Endodermal cell (in vitro differentiated cells): ENCODE measurements around the gene RTP2. TPM values are rescaled to one million over a fixed set of nuclear protein-coding genes. Genes with fewer than 3 reads are reported as not detected.
A peak's percentile ranks its signal among the peaks of the same experiment; 100 is the strongest.

Experiments
- DNase-seq: peaks from one replicate; pipeline ENCODE4 v3.0.0-alpha.2; 2017
- H3K27ac ChIP-seq: 2 replicates; pipeline ENCODE4 v1.5.1; 2013; ENCODE audit warnings: mild to moderate bottlenecking, low read depth, low read length, moderate library complexity
- H3K27me3 ChIP-seq: 2 replicates; pipeline ENCODE4 v1.6.1; 2013; ENCODE audit warnings: mild to moderate bottlenecking, low read length, moderate library complexity; ENCODE audit not compliant: insufficient read depth, control insufficient read depth, poor library complexity, severe bottlenecking
- H3K36me3 ChIP-seq: 2 replicates; pipeline ENCODE4 v1.7.0; 2013; ENCODE audit warnings: mild to moderate bottlenecking, low read length, moderate library complexity; ENCODE audit not compliant: control insufficient read depth, insufficient read depth
- H3K4me1 ChIP-seq: one replicate; pipeline ENCODE4 v1.7.0; 2013; ENCODE audit warnings: low read length; ENCODE audit not compliant: control insufficient read depth, insufficient read depth
- H3K4me3 ChIP-seq: 2 replicates; pipeline ENCODE4 v1.5.1; 2013; ENCODE audit warnings: mild to moderate bottlenecking, low read length, moderate library complexity
- H3K9ac ChIP-seq: 2 replicates; pipeline ENCODE4 v1.6.1; 2013; ENCODE audit warnings: mild to moderate bottlenecking, low read length, moderate library complexity; ENCODE audit not compliant: poor library complexity, severe bottlenecking; ENCODE audit errors: extremely low read depth
- H3K9me3 ChIP-seq: 2 replicates; pipeline ENCODE4 v1.6.1; 2013; ENCODE audit warnings: mild to moderate bottlenecking, low read length, moderate library complexity; ENCODE audit not compliant: control insufficient read depth
- H3K27ac Mint-ChIP-seq: 2 replicates; pipeline ENCODE4 v1.8.0; 2020; ENCODE audit warnings: mixed read lengths
- H3K27me3 Mint-ChIP-seq: 2 replicates; pipeline ENCODE4 v1.8.0; 2021; ENCODE audit warnings: mild to moderate bottlenecking, mixed read lengths; ENCODE audit not compliant: insufficient read depth
- H3K36me3 Mint-ChIP-seq: 2 replicates; pipeline ENCODE4 v1.8.0; 2020; ENCODE audit warnings: low read depth, mixed read lengths
- H3K4me1 Mint-ChIP-seq: 2 replicates; pipeline ENCODE4 v1.8.0; 2020; ENCODE audit warnings: mixed read lengths
- H3K4me3 Mint-ChIP-seq: 2 replicates; pipeline ENCODE4 v1.8.0; 2020; ENCODE audit warnings: mild to moderate bottlenecking, moderate library complexity, mixed read lengths
- H3K9me3 Mint-ChIP-seq: 2 replicates; pipeline ENCODE4 v1.8.0; 2020; ENCODE audit warnings: mild to moderate bottlenecking, mixed read lengths
- WGBS, 2 experiments: methylation state at CpG; one replicate each; pipeline versions ENCODE4 v1.1.5 to v1.1.7; 2013; ENCODE audit warnings: missing lambda C conversion rate in 2 of 2, mixed read lengths in 1 of 2; ENCODE audit not compliant: insufficient coverage in 1 of 2, insufficient read length in 1 of 2; 5-methylcytosine and 5-hydroxymethylcytosine counted together
- total RNA-seq, 2 donors: library from RNA; stranded (reverse); fragmentation: NEBNext Ultra II Directional in 1 of 2; extraction: Animal tissue kit (Norgen Biotek cat#: 25700) in 1 of 2; gene quantifications; 2 replicates in 1 of 2; 3 replicates in 1 of 2; pipeline ENCODE4 v1.2.1, GENCODE V29; 2021
- TF ChIP-seq, protein P1 (sequence below): fragments of 200-600 bp; sonication (generic); conservative IDR thresholded peaks from 2 replicates; pipeline ENCODE4 v1.5.0; 2021; ENCODE audit warnings: antibody characterized with exemption, mild to moderate bottlenecking

RTP2 gene
- total RNA-seq, 2 donors from 2014 or later: not detected

DNA sequence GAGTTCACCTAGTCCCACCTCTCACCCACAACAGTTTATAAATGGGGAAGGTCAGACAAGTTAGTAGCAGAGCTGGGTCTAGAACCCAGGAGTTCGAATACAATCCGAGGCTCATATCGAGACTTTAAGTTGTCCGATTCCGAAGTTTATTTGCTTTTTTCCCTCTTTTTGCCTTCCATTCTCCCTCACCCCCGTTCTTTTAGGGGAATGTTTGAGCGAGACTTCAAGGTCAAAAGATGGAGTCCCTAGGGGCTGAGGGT, 35.6 kb upstream of the RTP2 start:
- Mint-ChIP-seq H3K27me3 (peaks cover 41% of the 10 kb centered on the region), H3K27ac (peak overlapping the region; percentile 92), H3K4me1 (peaks cover 26% of the 10 kb centered on the region), H3K9me3 (no peaks in the 10 kb centered on the region), H3K4me3 (peak overlapping the region; percentile 71), H3K36me3 (no peaks in the 10 kb centered on the region)
- DNase-seq: no peak
- H3K27ac ChIP-seq: no peak overlapping the region
- H3K4me3 ChIP-seq: peak overlapping the region; percentile 85
- no peaks in the 10 kb centered on the region for H3K36me3 ChIP-seq
- peaks cover 29% of the 10 kb centered on the region for H3K27me3 ChIP-seq
- H3K4me1 ChIP-seq: peaks cover 7% of the 10 kb centered on the region
- no peaks in the 10 kb centered on the region for H3K9me3 ChIP-seq
- peak overlapping the region; percentile 40 for H3K9ac ChIP-seq
- WGBS, 2 experiments: 4 to 6% methylated on average over 5 to 7 of the region's 7 CpGs
- TF ChIP-seq, protein P1, sequence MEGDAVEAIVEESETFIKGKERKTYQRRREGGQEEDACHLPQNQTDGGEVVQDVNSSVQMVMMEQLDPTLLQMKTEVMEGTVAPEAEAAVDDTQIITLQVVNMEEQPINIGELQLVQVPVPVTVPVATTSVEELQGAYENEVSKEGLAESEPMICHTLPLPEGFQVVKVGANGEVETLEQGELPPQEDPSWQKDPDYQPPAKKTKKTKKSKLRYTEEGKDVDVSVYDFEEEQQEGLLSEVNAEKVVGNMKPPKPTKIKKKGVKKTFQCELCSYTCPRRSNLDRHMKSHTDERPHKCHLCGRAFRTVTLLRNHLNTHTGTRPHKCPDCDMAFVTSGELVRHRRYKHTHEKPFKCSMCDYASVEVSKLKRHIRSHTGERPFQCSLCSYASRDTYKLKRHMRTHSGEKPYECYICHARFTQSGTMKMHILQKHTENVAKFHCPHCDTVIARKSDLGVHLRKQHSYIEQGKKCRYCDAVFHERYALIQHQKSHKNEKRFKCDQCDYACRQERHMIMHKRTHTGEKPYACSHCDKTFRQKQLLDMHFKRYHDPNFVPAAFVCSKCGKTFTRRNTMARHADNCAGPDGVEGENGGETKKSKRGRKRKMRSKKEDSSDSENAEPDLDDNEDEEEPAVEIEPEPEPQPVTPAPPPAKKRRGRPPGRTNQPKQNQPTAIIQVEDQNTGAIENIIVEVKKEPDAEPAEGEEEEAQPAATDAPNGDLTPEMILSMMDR: no peak

DNA sequence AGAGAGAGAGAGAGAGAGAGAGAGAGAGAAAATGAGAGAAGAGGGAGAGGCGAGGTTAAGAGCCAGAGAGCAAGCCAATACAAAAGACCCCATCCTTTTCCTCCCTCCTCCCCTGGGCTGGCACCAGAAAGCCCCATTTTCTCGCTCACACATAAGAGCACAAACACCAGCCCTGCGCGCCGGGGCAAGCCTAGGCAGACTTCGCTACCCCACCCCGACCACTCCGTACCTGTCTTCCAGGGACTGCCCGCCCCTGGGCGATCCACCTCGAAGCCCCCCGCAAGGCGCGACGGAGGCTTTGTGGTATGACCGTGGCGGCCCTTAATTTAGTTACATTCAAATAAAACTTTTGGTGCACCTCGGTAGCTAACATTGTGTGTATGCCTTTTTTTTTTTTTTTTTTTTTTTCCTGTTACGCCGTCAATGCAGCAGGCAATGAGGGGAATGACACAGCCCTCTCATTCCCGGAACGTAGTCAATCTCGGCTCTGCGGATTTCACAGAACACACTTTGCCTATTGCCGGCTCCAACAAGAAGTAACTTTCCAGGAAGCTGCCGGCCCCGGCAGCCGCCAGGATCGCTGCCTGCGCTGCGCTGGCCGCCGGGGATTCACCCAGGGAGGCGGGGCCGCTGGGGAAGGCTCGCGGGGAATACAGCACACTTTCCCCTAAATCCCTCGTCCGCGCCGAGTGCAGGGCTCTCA, 35.2 kb upstream of the RTP2 start:
- Mint-ChIP-seq H3K4me3 (peak overlapping the region; percentile 71), H3K27me3 (peaks cover 36% of the 10 kb centered on the region), H3K36me3 (no peaks in the 10 kb centered on the region), H3K4me1 (peaks cover 26% of the 10 kb centered on the region), H3K9me3 (no peaks in the 10 kb centered on the region), H3K27ac (peak overlapping the region; percentile 92)
- H3K9ac ChIP-seq: peak overlapping the region; percentile 40
- peaks cover 24% of the 10 kb centered on the region for H3K27me3 ChIP-seq
- TF ChIP-seq, protein P1: peak; percentile 18
- DNase-seq: peak; percentile 82
- 1% methylated on average over 16 to 40 of the region's 41 CpGs for WGBS, 2 experiments
- no peak overlapping the region for H3K27ac ChIP-seq
- no peaks in the 10 kb centered on the region for H3K9me3 ChIP-seq
- peaks cover 7% of the 10 kb centered on the region for H3K4me1 ChIP-seq
- peak overlapping the region; percentile 85 for H3K4me3 ChIP-seq
- no peaks in the 10 kb centered on the region for H3K36me3 ChIP-seq

DNA sequence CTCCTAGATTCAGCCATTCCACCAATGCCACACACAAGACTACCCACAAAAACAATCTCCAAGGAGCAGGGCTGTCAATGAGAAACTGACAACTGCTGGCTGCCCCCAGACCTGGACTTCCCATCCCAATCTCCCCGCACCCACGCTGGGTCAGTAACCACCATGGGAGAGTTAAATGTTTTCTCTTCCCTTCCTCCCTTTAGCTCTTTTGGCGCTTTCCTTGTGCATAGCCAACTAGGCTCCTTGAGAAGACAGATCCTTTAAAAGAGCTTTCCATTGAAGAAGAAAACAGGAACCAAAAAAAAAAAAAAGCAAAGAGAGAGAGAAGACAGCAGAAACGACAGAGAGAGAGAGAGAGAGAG, 34.6 kb upstream of the RTP2 start:
- Mint-ChIP-seq H3K27ac (no peak overlapping the region), H3K4me3 (peak overlapping the region; percentile 71), H3K9me3 (no peaks in the 10 kb centered on the region), H3K27me3 (peaks cover 31% of the 10 kb centered on the region), H3K4me1 (peaks cover 26% of the 10 kb centered on the region), H3K36me3 (no peaks in the 10 kb centered on the region)
- peak overlapping the region; percentile 36 for H3K9ac ChIP-seq
- H3K27me3 ChIP-seq: peaks cover 19% of the 10 kb centered on the region
- DNase-seq: no peak
- H3K4me1 ChIP-seq: peaks cover 7% of the 10 kb centered on the region
- H3K27ac ChIP-seq: no peak overlapping the region
- no peaks in the 10 kb centered on the region for H3K36me3 ChIP-seq
- WGBS, 2 experiments: 20 to 34% methylated on average over 1 to 4 of the region's 4 CpGs
- no peaks in the 10 kb centered on the region for H3K9me3 ChIP-seq
- H3K4me3 ChIP-seq: peak overlapping the region; percentile 85
- TF ChIP-seq, protein P1: no peak
